ENCODE data around the gene MRPL48. TPM values are rescaled to one million over a fixed set of nuclear protein-coding genes. Genes with fewer than 3 reads are reported as not detected.
"Not testable (repeated sequence)": the region's sequence is repeated elsewhere in the genome, so short reads cannot be mapped to it uniquely, and the experiment has no call there.

Gene MRPL48
- polyA plus RNA-seq, 1 donor from 2014 or later, result 61.0 TPM

DNA sequence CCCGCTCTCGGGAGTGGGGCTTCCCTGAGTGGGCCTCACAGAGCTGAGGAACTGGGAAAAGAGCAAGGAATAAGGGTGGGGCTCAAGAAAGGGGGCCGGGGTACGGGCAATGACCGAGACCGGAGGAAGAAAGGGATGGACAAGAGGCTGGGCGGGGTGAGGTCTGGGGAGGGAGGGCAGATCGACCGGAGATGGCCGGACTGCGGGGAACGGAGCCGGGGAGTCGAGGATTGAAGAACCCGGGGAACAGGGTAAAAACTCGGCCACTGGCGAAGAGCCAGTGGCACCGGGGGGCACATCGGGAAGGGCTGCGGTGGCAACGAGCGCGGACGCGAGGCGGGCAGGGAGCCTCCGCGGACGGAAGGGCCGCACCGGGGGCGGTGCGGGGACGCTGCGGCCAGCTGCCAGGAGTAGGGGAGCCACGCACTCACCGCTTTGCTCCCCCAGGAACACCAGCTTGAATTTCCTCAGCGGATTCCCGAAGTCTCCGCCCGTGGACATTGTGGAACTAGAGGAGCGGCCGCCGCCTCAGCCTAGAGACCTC, 27.5 kb upstream of the MRPL48 start:
- Mint-ChIP-seq H3K4me1 (peaks cover 16 to 23% (median 18%) of the 10 kb centered on the region in 3 donors), H3K27ac (peak overlapping the region; percentile 85 to 97 (median 89)), H3K4me3 (peak overlapping the region; percentile 53 to 95 (median 88)), H3K27me3 (no peaks in the 10 kb centered on the region), H3K9me3 (no peaks in the 10 kb centered on the region), H3K36me3 (no peaks in the 10 kb centered on the region)

DNA sequence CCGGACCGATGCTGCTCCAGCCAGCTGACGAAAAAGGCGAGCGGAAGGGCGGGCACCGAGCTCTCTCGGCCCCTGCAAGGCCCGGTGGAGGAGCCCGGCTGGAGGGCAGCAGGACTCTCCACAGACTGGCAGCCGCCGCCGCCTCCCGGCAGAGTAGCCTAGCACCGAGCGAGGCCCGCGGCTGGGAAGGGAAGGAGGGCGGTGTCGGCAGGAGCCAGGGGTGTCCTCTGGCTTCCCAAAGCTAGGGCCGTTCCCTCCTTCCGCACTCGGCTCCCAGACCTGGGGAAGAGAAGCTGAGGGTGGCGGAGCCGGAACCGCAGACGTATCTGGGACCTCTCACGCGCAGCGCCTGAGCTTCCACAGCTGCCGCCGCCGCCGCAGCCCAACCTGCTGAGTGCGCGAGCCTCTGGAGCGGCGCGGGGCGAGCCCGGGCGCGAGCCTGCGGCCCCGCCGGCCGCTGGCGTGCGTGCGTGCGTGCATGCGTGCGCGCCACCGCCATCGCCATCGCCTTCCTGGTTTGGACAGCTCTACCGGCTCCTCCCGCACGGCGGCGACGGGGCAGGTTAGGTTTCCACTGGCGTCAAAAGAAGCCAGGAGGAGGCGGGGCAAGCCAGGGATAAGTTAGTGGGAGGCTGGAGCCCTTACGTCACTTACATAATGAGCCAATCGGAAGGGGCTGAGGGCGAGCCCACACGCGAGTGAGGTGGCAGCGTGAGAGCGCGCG, 26.8 kb upstream of the MRPL48 start, which contains the start of gene RAB6A:
Gene RAB6A, minus strand, starts transcription at position 396 of the 724 bp plus-strand sequence. CDS start 439 bp downstream, outside the sequence.
- Mint-ChIP-seq H3K4me1 (peaks cover 16 to 23% (median 18%) of the 10 kb centered on the region in 3 donors), H3K4me3 (peak within 1 kb of the TSS; percentile 53 to 95 (median 88)), H3K36me3 (no peaks in the 10 kb centered on the region), H3K27me3 (no peaks in the 10 kb centered on the region), H3K9me3 (no peaks in the 10 kb centered on the region), H3K27ac (peak within 1 kb of the TSS; percentile 89 to 98 (median 97))

DNA sequence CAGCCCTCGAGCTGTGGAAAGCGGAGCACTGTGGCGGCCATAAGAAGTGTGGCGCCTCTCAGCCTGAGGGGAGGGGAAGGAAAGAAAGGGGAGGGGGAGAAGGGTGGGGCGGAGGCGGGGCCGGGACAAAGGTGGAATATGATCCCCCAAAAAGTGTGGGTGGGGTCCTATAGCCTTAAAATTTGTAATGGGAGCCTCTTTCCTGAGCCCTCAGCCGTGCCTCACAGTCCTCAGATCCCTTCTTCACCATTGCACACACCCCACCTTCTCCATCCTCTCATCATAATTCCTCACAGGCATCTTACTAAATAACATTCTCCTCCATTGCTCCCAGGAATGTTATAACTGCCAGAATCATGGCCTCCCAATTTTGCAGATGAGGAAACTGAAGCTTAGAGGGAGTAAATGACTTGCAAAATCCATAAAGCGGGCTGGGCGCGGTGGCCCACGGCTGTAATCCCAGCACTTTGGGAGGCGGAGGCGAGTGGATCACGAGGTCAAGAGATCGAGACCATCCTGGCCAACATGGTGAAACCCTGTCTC, 26.2 kb upstream of the MRPL48 start:
- H3K4me1 Mint-ChIP-seq, result peaks cover 16 to 23% (median 18%) of the 10 kb centered on the region in 3 donors
- H3K36me3 Mint-ChIP-seq, result no peaks in the 10 kb centered on the region
- peak overlapping the region; percentile 53 to 92 (median 88) for H3K4me3 Mint-ChIP-seq
- no peaks in the 10 kb centered on the region for H3K9me3 Mint-ChIP-seq
- peak overlapping the region; percentile 20 to 98 (median 90) for H3K27ac Mint-ChIP-seq
- no peaks in the 10 kb centered on the region for H3K27me3 Mint-ChIP-seq

DNA sequence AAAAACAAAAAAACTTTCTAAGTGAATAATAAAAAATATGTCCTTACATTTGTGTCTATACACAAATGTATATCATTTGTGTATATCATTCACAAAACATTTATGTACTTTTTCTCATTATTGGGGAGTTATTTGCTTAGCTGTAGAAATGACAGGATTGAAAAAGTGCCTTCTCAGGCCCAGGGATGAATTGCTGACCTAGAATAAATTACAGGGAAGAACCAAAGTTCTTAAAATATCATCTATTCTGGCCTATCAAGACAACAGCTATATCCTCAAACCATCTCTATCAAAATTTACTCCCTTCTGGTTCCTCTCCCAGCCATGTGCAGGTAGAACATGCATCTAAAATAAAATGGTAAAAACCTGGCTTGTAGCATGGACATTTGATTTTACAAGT, 24.9 kb upstream of the MRPL48 start:
- Mint-ChIP-seq H3K27ac (peak overlapping the region in 2 of 3 donors; percentile 60 to 71), H3K4me3 (peak overlapping the region in 2 of 4 donors; percentile 16 to 56), H3K27me3 (no peaks in the 10 kb centered on the region), H3K36me3 (no peaks in the 10 kb centered on the region), H3K4me1 (peaks cover 16 to 19% (median 18%) of the 10 kb centered on the region in 3 donors), H3K9me3 (no peaks in the 10 kb centered on the region)

DNA sequence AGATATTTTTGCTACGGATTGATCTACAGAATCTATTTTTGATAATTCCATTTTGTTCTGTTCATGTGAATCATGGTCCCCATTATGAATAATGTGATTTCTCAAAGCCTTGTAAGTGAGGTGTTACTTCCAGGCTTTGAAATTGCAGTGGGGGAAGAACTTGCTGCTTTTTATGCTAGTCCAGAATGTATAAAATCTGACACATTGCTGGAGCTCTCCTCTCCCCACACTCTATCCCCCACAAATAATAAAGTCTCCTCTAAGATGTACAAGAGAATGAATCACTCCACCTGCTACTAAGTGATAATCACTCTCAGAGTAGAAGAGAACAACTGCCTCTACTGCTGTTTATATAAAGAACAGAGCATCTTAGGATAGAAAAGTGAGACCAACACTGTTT, 20.9 kb upstream of the MRPL48 start:
- H3K4me1 Mint-ChIP-seq, result no peaks in the 10 kb centered on the region
- no peaks in the 10 kb centered on the region for H3K36me3 Mint-ChIP-seq
- H3K4me3 Mint-ChIP-seq, result no peak overlapping the region
- H3K27ac Mint-ChIP-seq, result no peak overlapping the region
- no peaks in the 10 kb centered on the region for H3K27me3 Mint-ChIP-seq
- no peaks in the 10 kb centered on the region for H3K9me3 Mint-ChIP-seq

DNA sequence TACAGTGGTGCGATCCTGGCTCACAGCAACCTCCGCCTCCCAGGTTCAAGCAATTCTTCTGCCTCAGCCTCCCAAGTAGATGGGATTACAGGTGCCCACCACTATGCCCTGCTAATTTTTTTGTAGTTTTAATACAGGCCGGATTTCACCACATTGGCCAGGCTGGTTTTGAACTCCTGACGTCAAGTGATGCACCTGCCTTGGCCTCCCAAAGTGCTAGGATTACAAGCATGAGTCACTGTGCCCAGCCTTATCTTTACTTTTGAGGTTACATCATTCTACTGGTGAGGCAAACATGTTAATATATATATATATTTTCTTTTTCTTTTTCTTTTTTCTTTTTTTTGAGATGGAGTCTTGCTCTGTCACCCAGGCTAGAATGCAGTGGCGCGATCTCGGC, 16.9 kb upstream of the MRPL48 start:
- H3K36me3 Mint-ChIP-seq, H3K9me3 Mint-ChIP-seq, H3K4me3 Mint-ChIP-seq, H3K27me3 Mint-ChIP-seq, H3K27ac Mint-ChIP-seq, H3K4me1 Mint-ChIP-seq: not testable (repeated sequence)

DNA sequence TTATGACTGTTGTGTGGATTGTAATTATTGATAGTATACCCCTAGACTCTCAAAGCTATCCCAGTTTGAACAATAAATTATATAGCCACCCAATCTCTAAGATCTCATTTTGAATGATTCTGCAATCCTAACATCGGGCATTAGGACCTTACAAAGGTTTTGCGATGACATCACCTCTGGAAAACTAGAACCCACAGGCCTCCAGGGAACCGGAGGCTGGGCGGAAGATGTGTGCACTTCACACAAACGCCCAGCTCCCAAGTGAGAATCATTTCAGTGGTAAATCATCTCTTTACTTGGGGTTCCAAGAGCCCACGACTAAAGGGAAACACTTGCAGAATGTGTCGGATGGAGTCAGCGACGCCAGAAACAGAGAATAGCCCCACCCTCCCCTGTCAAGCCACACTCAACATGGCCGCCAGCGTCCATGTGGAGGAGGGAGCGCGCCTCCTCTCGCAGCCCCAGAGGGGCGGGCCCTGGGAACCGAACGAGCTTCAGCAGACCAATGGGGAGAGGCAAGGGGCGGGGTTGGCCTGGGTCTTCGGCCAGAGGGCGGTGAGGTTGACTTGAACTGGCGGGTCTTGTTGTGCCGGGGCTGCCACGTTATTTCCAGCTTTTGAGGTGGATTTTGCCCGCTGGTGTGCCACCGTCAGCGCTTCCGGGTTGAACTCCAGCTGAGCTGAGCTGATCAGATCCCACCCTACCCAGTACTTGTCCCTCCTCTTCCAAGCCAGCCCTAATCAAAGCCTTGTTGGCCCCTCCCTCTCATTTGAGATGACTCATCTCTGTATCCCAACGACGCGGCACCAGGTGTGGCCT, 8.4 kb upstream of the MRPL48 start:
- Mint-ChIP-seq H3K36me3 (peaks cover 2% of the 10 kb centered on the region), H3K4me1 (peaks cover 2 to 11% (median 6%) of the 10 kb centered on the region in 3 donors), H3K4me3 (peak overlapping the region; percentile 95 to 98 (median 96)), H3K27me3 (no peaks in the 10 kb centered on the region), H3K27ac (peak overlapping the region; percentile 91 to 97 (median 93)), H3K9me3 (no peaks in the 10 kb centered on the region)

DNA sequence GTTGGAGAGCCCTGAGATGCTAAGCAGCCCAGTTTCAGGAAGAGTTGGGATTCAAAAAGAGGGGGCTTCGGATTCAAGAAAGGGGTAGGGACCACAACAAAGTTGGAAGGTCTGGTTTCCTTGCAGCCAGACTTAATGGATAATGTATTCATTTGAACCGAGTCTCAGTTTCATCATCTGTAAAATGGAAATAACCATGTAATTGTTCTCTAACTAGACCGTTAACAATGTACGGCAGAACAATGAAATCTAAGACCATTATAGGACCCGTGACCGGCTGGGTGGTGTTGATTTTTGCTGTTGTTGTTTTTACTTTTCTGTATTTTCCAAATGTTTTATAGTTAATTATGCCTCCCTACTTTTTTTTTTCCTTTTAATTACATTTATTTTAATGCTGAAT, 6.4 kb upstream of the MRPL48 start:
- Mint-ChIP-seq H3K4me1 (peaks cover 2 to 11% (median 6%) of the 10 kb centered on the region in 3 donors), H3K27me3 (no peaks in the 10 kb centered on the region), H3K9me3 (no peaks in the 10 kb centered on the region), H3K4me3 (peak overlapping the region in 2 of 4 donors; percentile 28 to 66), H3K36me3 (no peaks in the 10 kb centered on the region), H3K27ac (no peak overlapping the region)

DNA sequence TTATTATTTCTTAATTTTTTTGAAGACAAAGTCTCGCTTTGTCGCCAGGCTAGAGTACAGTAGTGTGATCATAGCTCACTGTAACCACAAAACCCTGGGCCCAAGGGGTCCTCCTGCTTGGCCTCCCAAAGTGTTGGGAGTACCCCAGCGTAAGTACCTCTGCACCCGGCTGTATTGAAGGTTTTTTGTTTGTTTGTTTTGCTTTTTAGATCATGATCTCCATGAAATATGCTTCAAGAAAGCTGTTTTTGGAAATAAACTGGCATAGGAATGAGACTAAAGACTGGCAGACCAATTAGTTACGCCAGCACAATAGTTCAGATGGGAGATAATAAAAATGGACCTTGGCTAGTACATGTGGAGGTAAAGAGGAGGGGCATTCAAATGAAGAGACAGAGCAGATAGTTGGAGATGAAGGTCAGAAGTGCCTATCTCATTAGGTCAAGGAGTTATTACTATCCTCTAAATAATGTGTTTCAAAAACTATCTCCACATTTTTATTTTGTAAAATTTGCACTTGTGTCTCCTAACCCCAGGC, 4.1 kb upstream of the MRPL48 start:
- Mint-ChIP-seq H3K36me3 (no peaks in the 10 kb centered on the region), H3K9me3 (no peaks in the 10 kb centered on the region), H3K4me1 (peaks cover 4 to 20% (median 12%) of the 10 kb centered on the region in 3 donors), H3K27me3 (no peaks in the 10 kb centered on the region), H3K27ac (no peak overlapping the region), H3K4me3 (peak overlapping the region in 1 of 4 donors; percentile 34)

DNA sequence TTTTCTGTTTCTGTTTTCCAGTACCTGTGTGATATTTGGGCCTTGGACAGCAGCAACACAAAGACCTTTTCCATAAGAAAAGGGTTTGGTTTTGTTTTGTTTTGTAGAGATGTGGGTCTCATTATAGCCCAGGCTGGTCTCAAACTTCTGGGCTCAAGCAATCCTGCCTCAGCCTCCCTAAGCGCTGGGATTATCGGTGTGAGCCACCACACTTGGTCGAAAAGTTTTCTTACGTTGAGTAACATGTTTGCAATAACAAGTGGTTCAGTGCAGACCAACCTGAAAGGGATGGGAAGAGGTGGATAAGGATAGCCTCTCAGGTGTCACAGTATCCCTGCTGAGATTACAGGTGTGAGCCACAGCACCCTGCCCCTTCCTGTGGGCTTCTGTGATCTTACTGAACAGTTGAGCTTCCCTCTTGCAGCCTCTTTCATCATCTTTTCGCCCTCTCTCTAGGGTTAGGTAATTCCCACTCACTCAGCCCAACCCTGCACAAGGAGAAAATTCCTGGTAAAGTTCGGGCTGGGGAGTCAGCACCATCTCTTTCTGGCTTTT, 3.5 kb upstream of the MRPL48 start:
- H3K36me3 Mint-ChIP-seq, result no peaks in the 10 kb centered on the region
- peaks cover 5 to 15% (median 8%) of the 10 kb centered on the region in 3 donors for H3K4me1 Mint-ChIP-seq
- H3K4me3 Mint-ChIP-seq, result peak overlapping the region in 1 of 4 donors; percentile 34

DNA sequence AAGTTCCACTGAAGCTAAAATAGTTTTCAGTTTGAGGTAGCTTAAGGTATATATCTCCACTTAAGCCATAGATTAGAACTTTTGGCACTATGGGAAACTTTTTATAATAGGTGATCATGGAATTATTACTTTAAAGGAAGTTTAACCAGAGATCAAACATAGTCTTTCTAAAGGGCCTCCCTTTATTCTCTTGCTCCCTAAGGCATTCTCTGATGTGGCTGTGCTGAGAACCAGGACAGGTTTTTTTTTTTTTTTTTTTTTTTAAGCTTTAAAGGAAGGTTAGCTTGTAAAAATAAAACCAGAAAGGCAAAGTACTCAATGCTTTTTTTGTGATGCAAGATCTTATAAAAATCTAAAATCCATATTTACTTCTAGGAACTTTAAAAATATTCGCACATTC, 2.9 kb upstream of the MRPL48 start:
- Mint-ChIP-seq H3K9me3 (no peaks in the 10 kb centered on the region), H3K4me3 (no peak overlapping the region), H3K27me3 (no peaks in the 10 kb centered on the region)

More for the DNA sequence above, 3.5 kb upstream of the MRPL48 start:
- H3K27me3 Mint-ChIP-seq, result no peaks in the 10 kb centered on the region
- H3K27ac Mint-ChIP-seq, result no peak overlapping the region
- no peaks in the 10 kb centered on the region for H3K9me3 Mint-ChIP-seq

DNA sequence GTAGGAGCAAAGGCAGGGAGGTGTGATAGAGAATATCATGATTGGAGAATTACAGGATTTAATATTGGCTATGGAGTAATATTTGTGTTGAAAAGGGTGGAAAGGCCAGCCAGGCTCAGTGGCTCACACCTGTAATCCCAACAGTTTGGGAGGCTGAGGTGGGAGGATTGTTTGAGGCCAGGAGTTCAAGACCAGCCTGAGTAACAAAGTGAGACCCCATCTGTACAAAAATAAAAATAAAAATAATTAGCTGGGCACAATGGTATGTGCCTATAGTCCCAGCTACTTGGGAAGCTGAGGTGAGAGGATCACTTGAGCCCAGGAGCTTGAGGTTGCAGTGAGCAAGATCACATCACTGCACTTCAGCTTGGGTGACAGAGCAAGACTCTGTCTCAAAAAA, 2.2 kb upstream of the MRPL48 start:
- not testable (repeated sequence) for H3K36me3 Mint-ChIP-seq, H3K27me3 Mint-ChIP-seq, H3K9me3 Mint-ChIP-seq
- peak overlapping the region; percentile 16 to 78 (median 43) for H3K27ac Mint-ChIP-seq
- H3K4me3 Mint-ChIP-seq, result peak overlapping the region in 1 of 4 donors; percentile 68
- peaks cover 6 to 16% (median 7%) of the 10 kb centered on the region in 3 donors for H3K4me1 Mint-ChIP-seq

More for the DNA sequence above, 2.9 kb upstream of the MRPL48 start:
- Mint-ChIP-seq H3K27ac (no peak overlapping the region), H3K4me1 (peaks cover 6 to 15% (median 7%) of the 10 kb centered on the region in 3 donors), H3K36me3 (no peaks in the 10 kb centered on the region)

DNA sequence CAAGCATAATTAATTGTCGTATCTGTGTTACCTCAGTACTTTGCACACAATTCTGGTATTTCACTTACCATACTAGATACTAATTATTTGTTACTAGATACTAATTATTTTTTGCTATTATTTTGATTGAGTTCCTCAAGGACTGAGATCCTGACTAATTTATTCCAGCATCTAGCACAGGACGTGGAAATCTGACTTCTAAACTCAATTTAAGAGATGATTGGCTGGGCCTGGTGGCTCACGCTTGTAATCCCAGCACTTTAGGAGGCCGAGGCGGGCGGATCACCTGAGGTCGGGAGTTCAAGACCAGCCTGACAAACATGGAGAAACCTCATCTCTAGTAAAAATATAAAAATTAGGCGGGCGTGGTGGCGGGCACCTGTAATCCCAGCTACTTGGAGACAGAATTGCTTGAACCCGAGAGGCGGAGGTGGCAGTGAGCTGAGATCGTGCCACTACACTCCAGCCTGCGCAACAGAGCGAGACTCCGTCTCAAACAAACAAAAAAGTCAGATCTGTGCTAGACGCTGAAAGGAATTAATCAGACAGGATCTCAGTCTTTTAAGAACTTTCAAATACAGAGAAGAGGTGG, 527 bp upstream of the MRPL48 start:
- H3K9me3 Mint-ChIP-seq, result no peaks in the 10 kb centered on the region
- peaks cover 6 to 16% (median 7%) of the 10 kb centered on the region in 3 donors for H3K4me1 Mint-ChIP-seq
- H3K36me3 Mint-ChIP-seq, result no peaks in the 10 kb centered on the region
- H3K4me3 Mint-ChIP-seq, result peak overlapping the region; percentile 99 to 100 (median 100)
- no peaks in the 10 kb centered on the region for H3K27me3 Mint-ChIP-seq
- H3K27ac Mint-ChIP-seq, result peak overlapping the region; percentile 83 to 98 (median 98)

DNA sequence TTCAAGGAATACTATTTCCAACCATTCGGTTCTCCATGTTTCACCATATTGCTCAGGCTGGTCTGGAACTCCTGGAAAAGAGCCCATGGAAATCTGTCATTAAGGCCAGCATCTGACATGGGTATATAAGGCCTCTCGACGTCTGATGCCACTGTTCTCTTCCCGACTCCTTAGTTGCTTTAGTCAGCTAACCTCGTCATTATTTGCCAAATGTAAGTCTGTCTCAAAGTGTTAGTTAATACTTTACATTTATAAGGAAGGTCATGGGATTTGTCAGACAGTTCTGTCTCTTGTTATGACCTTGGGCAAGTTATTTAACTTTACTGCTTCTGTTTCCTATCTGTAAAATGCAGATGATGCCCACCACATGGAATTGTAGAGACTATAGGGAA, 1.6 kb downstream of the MRPL48 start:
- Mint-ChIP-seq H3K9me3 (no peaks in the 10 kb centered on the region), H3K36me3 (no peaks in the 10 kb centered on the region), H3K4me3 (peak overlapping the region; percentile 66 to 100 (median 100)), H3K4me1 (peaks cover 9 to 22% (median 10%) of the 10 kb centered on the region in 3 donors), H3K27me3 (no peaks in the 10 kb centered on the region), H3K27ac (peak overlapping the region in 2 of 3 donors; percentile 83 to 98)

Measured in IgD-negative memory B cell (primary cell).